Adrenal gland (tissue), 12 donors: Measurements from ENCODE around the gene ARHGAP32. TPM values are rescaled to one million over a fixed set of nuclear protein-coding genes. Genes with fewer than 3 reads are reported as not detected.

ENCODE experiments used
- DNase-seq, 7 donors: peaks; one replicate each; pipeline ENCODE4 v3.0.0-alpha.2; 2019 to 2020
- H3K27ac ChIP-seq, 5 donors: fragments of 200-600 bp; sonication (generic) in 4 of 5; 1 replicate in 3 of 5; 2 replicates in 2 of 5; pipeline versions ENCODE4 v1.5.1 to v1.8.0; 2016 to 2020; ENCODE audit warnings: mild to moderate bottlenecking in 1 of 5
- H3K27me3 ChIP-seq: fragments of 200-600 bp; 2 replicates; pipeline ENCODE4 v1.8.0; 2021
- H3K36me3 ChIP-seq, 2 donors: fragments of 200-600 bp; replicated peaks in 1 of 2; 1 replicate in 1 of 2; 2 replicates in 1 of 2; pipeline versions ENCODE4 v1.5.1 to v1.8.0; 2018 to 2022
- H3K4me1 ChIP-seq, 2 donors: fragments of 200-600 bp; replicated peaks in 1 of 2; 1 replicate in 1 of 2; 2 replicates in 1 of 2; pipeline versions ENCODE4 v1.5.1 to v1.8.0; 2018 to 2021
- H3K4me3 ChIP-seq, 4 donors: fragments of 200-600 bp; sonication (generic) in 3 of 4; one replicate each; pipeline ENCODE4 v1.5.1; 2016 to 2018
- H3K9me3 ChIP-seq, 3 donors: fragments of 200-600 bp; sonication (generic) in 1 of 3; replicated peaks in 1 of 3; 1 replicate in 2 of 3; 2 replicates in 1 of 3; pipeline versions ENCODE4 v1.5.1 to v1.8.0; 2016 to 2021
- POLR2A ChIP-seq, 2 donors: fragments of 450-650 bp; IDR thresholded peaks; one replicate each; pipeline ENCODE4 v1.6.1; 2017; ENCODE audit warnings: antibody characterized with exemption in 2 of 2, mild to moderate bottlenecking in 2 of 2, moderate library complexity in 1 of 2
- WGBS, 4 donors: extraction: QIAGEN DNeasy Blood & Tissue Kit in 2 of 4; methylation state at CpG; one replicate each; pipeline versions ENCODE4 v1.1.5 to v1.1.7; 2013 to 2017; 5-methylcytosine and 5-hydroxymethylcytosine counted together
- intact Hi-C, 2 donors: fragments of 100-400 bp; cut with DNase I; formaldehyde crosslinking; loops; one replicate each; pipeline versions ENCODE4 v1.14.1 to v1.15.0; 2022 to 2023
- polyA plus RNA-seq, 3 donors: library from polyadenylated mRNA; stranded (reverse); fragments of 200-250 nt in 2 of 3; fragments of 350-450 nt in 1 of 3; fragmentation: Illumina TruSeq in 1 of 3; extraction: RNeasy Lipid Tissue Mini Kit (QIAGEN cat#74804) in 1 of 3; gene quantifications; one replicate each; pipeline ENCODE4 v1.2.3, GENCODE V29; 2013 to 2014
- total RNA-seq, 9 donors: library from RNA; depleted of rRNA in 4 of 9; stranded (reverse); fragments of >200 nt in 4 of 9; fragments of 120-200 nt in 1 of 9; fragmentation: NEBNext Ultra II Directional in 1 of 9; extraction: Animal tissue kit (Norgen Biotek cat#: 25700) in 1 of 9; gene quantifications; one replicate each; pipeline versions ENCODE4 v1.1.0 to v1.2.4, GENCODE V29; 2013 to 2023
- TF ChIP-seq, protein P1 (sequence below), 6 experiments: fragments of 450-650 bp in 4 of 6; fragments of 200-600 bp in 2 of 6; sonication (generic) in 1 of 6; IDR thresholded peaks; 1 replicate in 5 of 6; 2 replicates in 1 of 6; pipeline versions ENCODE4 v1.5.1 to v1.8.0; 2016 to 2021; ENCODE audit warnings: antibody characterized with exemption in 6 of 6, mild to moderate bottlenecking in 2 of 6, moderate library complexity in 1 of 6
- donor health status: healthy with polysubstance abuse.
- donor health status: Bipolar disorder and iron deficiency.
- donor health status: DM: yes; HTN: yes; CAD: no.
- donor health status: DM: no; HTN: no; CAD: no.
- donor health status: DM: no; HTN: no; CAD: no.
- donor health status: DM: yes; HTN: yes; CAD: no.

Gene ARHGAP32
- total and polyA plus RNA-seq, 12 donors, result 4.0 to 50.4 (median 26.2) TPM

DNA sequence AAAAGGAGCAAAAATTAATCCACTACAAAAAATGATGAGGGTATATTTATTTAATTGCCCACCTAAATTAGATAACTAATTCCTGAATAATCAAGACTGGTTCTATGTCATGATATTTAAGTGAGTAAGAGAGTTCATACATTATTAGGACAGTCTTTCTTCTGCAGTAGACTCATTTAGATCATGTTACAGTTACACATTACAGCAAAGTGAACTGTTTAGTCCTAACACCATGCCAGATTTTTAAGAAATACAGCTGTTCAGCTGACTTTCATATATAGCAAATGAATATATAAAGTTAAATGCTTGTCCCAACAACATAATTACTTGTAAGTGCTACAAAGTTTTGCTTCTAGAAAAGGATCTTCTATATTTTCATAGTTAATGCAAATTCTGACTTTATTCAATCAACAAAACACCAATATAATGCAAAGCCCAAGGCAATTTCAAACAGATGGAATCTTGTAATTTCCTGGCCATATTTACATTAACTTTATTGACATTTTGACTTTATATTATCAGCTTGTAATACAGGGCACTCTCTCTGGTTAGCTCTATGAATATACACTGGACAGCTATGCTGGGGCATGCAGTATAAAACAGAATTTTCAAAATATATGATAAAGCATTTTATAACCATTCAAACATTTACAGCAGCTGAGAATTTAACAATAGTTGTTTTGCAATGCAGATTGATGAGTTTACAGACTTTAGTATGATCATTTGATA is 203.7 kb downstream of the ARHGAP32 start:
- no peak overlapping the region for H3K27ac ChIP-seq
- no peaks in the 10 kb centered on the region for H3K4me1 ChIP-seq
- no peak for TF ChIP-seq POLR2A (IDR thresholded peaks at IDR 0.05)
- TF ChIP-seq, protein P1, sequence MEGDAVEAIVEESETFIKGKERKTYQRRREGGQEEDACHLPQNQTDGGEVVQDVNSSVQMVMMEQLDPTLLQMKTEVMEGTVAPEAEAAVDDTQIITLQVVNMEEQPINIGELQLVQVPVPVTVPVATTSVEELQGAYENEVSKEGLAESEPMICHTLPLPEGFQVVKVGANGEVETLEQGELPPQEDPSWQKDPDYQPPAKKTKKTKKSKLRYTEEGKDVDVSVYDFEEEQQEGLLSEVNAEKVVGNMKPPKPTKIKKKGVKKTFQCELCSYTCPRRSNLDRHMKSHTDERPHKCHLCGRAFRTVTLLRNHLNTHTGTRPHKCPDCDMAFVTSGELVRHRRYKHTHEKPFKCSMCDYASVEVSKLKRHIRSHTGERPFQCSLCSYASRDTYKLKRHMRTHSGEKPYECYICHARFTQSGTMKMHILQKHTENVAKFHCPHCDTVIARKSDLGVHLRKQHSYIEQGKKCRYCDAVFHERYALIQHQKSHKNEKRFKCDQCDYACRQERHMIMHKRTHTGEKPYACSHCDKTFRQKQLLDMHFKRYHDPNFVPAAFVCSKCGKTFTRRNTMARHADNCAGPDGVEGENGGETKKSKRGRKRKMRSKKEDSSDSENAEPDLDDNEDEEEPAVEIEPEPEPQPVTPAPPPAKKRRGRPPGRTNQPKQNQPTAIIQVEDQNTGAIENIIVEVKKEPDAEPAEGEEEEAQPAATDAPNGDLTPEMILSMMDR (IDR thresholded peaks at IDR 0.05), result no peak
- H3K36me3 ChIP-seq, result no peaks in the 10 kb centered on the region
- H3K27me3 ChIP-seq, result no peaks in the 10 kb centered on the region
- no peak overlapping the region for H3K4me3 ChIP-seq
- intact Hi-C loops, result no loop called here
- H3K9me3 ChIP-seq, result peaks cover 0 to 5% (median 4%) of the 10 kb centered on the region in 3 donors
- no peak for DNase-seq

DNA sequence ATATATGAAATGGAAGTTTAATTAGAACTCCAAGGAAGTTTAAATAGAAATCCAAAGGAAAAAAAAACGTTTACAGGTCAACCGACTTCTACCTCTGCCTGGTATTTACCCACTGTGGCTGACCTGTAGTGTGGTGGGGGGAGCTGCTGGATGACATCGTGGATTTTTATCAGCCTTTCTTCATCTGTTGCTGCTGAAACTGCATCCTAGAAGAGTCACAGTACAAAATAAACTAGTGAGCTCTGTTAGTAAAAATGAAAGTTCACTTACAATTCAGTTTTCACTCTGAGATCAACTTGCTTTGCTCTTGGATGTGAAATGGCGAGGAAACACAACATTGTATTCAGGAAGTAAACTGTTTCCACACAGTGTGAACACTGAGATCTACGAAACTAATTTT is 206.2 kb downstream of the ARHGAP32 start:
- 76 to 81% (median 79%) methylated on average over 5 of the region's 5 CpGs for WGBS, 4 donors
- intact Hi-C loops, result no loop called here

DNA sequence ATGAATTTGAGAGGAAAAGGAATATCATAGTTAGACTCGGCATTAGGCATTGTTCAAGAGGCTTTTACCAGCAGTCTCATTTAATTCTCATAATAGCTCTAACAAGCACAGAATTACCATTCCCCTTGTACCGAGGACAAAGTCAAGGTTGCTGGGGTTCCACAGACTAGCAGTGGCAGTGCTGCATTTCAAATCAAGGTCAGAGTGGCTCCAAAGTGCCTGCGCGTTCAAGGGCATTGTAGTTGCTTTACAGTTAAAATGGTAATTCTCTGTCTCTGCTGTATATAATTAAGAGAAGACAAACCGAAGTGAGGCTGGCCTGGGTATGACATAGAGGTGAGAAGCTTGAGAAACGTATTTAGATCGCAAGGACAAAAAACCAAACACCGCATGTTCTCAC is 209.1 kb downstream of the ARHGAP32 start:
- Histone ChIP-seq H3K36me3 (peaks cover 0 to 14% of the 10 kb centered on the region in 2 donors), H3K4me1 (no peaks in the 10 kb centered on the region), H3K4me3 (no peak overlapping the region), H3K27ac (no peak overlapping the region), H3K9me3 (no peaks in the 10 kb centered on the region), H3K27me3 (no peaks in the 10 kb centered on the region)
- intact Hi-C loops, result no loop called here
- whole genome bisulfite sequencing, 4 donors, result 58 to 64% (median 63%) methylated on average over 8 of the region's 8 CpGs
- peak in 1 of 7 donors; percentile 23 for DNase-seq
- TF ChIP-seq POLR2A (IDR thresholded peaks at IDR 0.05), result no peak
- TF ChIP-seq, protein P1 (IDR thresholded peaks at IDR 0.05), result no peak

More for the DNA sequence above, 206.2 kb downstream of the ARHGAP32 start:
- Histone ChIP-seq H3K9me3 (peaks cover 0 to 5% (median 4%) of the 10 kb centered on the region in 3 donors), H3K4me3 (no peak overlapping the region), H3K36me3 (peaks cover 0 to 7% of the 10 kb centered on the region in 2 donors), H3K27ac (no peak overlapping the region), H3K4me1 (no peaks in the 10 kb centered on the region), H3K27me3 (no peaks in the 10 kb centered on the region)
- no peak for DNase-seq
- TF ChIP-seq, protein P1 (IDR thresholded peaks at IDR 0.05), result no peak

DNA sequence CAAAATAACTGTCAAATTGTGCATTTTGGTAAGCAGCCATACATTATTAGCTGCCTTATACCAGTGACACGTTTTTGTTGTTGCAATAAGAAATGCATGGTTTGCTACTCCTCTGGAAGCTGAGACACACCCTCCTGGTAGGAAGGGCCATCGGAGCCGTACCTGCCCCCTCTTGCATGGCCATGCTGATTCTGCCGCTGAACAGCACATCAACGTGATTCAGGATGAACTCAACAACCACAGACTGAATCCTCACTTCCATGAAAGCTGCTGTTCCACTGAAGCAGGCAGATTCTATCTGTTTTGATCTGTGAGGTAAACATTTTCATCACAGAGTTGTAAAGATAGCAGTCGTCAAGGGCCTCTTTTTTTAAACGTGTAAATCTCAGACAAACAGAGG is 210.9 kb downstream of the ARHGAP32 start:
- WGBS, 4 donors, result 75 to 86% (median 81%) methylated on average over 7 of the region's 7 CpGs
- Histone ChIP-seq H3K27ac (no peak overlapping the region), H3K4me1 (no peaks in the 10 kb centered on the region), H3K4me3 (no peak overlapping the region), H3K36me3 (peaks cover 0 to 21% of the 10 kb centered on the region in 2 donors), H3K9me3 (no peaks in the 10 kb centered on the region), H3K27me3 (no peaks in the 10 kb centered on the region)
- DNase-seq, result no peak
- TF ChIP-seq, protein P1 (IDR thresholded peaks at IDR 0.05), result no peak
- TF ChIP-seq POLR2A (IDR thresholded peaks at IDR 0.05), result no peak
- intact Hi-C loops, result no loop called here
